HepG2 (cell line): ENCODE data around the gene SMAD6. TPM values are rescaled to one million over a fixed set of nuclear protein-coding genes. Genes with fewer than 3 reads are reported as not detected.

Source experiments
- ATAC-seq: fragments of 200-7000 bp; cut with Tn5 transposase; 3 replicates; pipeline ENCODE4 v1.9.1; 2020; ENCODE audit warnings: mild to moderate bottlenecking, moderate library complexity
- BruUV-seq: library from RNA; stranded (reverse); fragments of 400-500 nt; replicated peaks from 2 replicates; lab custom pipeline; 2021; lab: Mats Ljungman, UMichigan
- CTCF ChIA-PET: fragments of 300-600 bp; formaldehyde crosslinking; extraction: SDS; loops from one replicate; lab custom pipeline; 2021; ENCODE audit warnings: low total read pairs, inconsistent platforms, low intra/inter-chr PET ratio; lab: Yijun Ruan, JAX
- POLR2A ChIA-PET: fragments of 350-600 bp; sonication (Branson Sonifier 250); formaldehyde crosslinking; loops from one replicate; lab custom pipeline; 2020; ENCODE audit warnings: antibody characterized with exemption, inconsistent platforms; lab: Yijun Ruan, JAX
- DNase-seq: peaks from one replicate; pipeline ENCODE4 v3.0.0-alpha.2; 2015; ENCODE audit warnings: low spot score
- FAIRE-seq: peaks from 3 replicates; lab custom pipeline; 2011; peaks lifted over from hg19 to GRCh38; lab: Jason Lieb, UNC
- H2AFZ ChIP-seq: one replicate; pipeline ENCODE4 v1.6.1; 2011; ENCODE audit warnings: low read length, inconsistent platforms
- H3K27ac ChIP-seq: fragments of 300-600 bp; 3 replicates; pipeline ENCODE4 v1.8.0; 2011; ENCODE audit warnings: mixed run types, mild to moderate bottlenecking, mixed read lengths, low read length, inconsistent platforms; ENCODE audit not compliant: insufficient read depth; ENCODE audit errors: extremely low read length
- H3K27me3 ChIP-seq, 2 experiments: fragments of 200-600 bp in 1 of 2; 2 replicates in 1 of 2; 3 replicates in 1 of 2; pipeline versions ENCODE4 v1.6.0 to v1.8.0; 2011; ENCODE audit warnings: low read length in 2 of 2, mild to moderate bottlenecking in 2 of 2, moderate library complexity in 2 of 2, inconsistent platforms in 1 of 2; ENCODE audit not compliant: insufficient read depth in 2 of 2, control insufficient read depth in 1 of 2
- H3K36me3 ChIP-seq, 2 experiments: fragments of 200-600 bp in 1 of 2; replicated peaks in 1 of 2; 2 replicates in 1 of 2; 3 replicates in 1 of 2; pipeline versions ENCODE4 v1.5.1 to v1.8.0; 2011; ENCODE audit warnings: low read length in 2 of 2, inconsistent platforms in 1 of 2; ENCODE audit not compliant: insufficient read depth in 2 of 2, control insufficient read depth in 1 of 2
- H3K4me1 ChIP-seq: 2 replicates; pipeline ENCODE4 v1.5.1; 2012; ENCODE audit warnings: low read length, inconsistent platforms; ENCODE audit not compliant: insufficient read depth
- H3K4me2 ChIP-seq: 2 replicates; pipeline ENCODE4 v1.6.0; 2011; ENCODE audit warnings: low read depth, low read length, inconsistent platforms
- H3K4me3 ChIP-seq, 3 experiments: fragments of 200-600 bp in 1 of 3; sonication (generic), shearing (Covaris generic) in 1 of 3; replicated peaks in 1 of 3; 2 replicates each; pipeline ENCODE4 v1.5.1; 2011 to 2016; ENCODE audit warnings: low read length in 3 of 3, inconsistent platforms in 2 of 3, low read depth in 2 of 3, mild to moderate bottlenecking in 2 of 3, control low read depth in 1 of 3, mixed read lengths in 1 of 3; ENCODE audit not compliant: insufficient read depth in 1 of 3
- H3K79me2 ChIP-seq: one replicate; pipeline ENCODE4 v1.6.1; 2011; ENCODE audit warnings: low read length, inconsistent platforms; ENCODE audit not compliant: insufficient read depth
- H3K9ac ChIP-seq: 2 replicates; pipeline ENCODE4 v1.6.0; 2011; ENCODE audit warnings: mild to moderate bottlenecking, low read depth, low read length, inconsistent platforms; ENCODE audit not compliant: insufficient read depth
- H3K9me3 ChIP-seq: 2 replicates; pipeline ENCODE4 v1.5.1; 2012; ENCODE audit warnings: mild to moderate bottlenecking, low read length
- H4K20me1 ChIP-seq: 2 replicates; pipeline ENCODE4 v1.6.0; 2011; ENCODE audit warnings: inconsistent platforms, mild to moderate bottlenecking, low read length, moderate library complexity; ENCODE audit not compliant: insufficient read depth
- ASH2L ChIP-seq: fragments of 300-600, 200-600 bp; sonication (generic); IDR thresholded peaks from 2 replicates; pipeline ENCODE4 v1.7.0; 2017; ENCODE audit warnings: low read depth, mild to moderate bottlenecking, moderate library complexity, mixed read lengths, low read length; ENCODE audit not compliant: insufficient read length
- BORCS8-MEF2B ChIP-seq: sonication (generic); formaldehyde crosslinking; IDR thresholded peaks from 2 replicates; pipeline ENCODE4 v1.8.0; 2022; ENCODE audit warnings: mild to moderate bottlenecking, missing genetic modification reagents
- NCOA2 ChIP-seq: sonication (generic); formaldehyde crosslinking; IDR thresholded peaks from 2 replicates; pipeline ENCODE4 v1.8.0; 2022; ENCODE audit warnings: inconsistent platforms
- NFYC ChIP-seq: IDR thresholded peaks from 2 replicates; pipeline ENCODE4 v1.6.1; 2016; ENCODE audit warnings: missing genetic modification reagents, missing compliant biosample characterization
- NR1H2 ChIP-seq: sonication (generic); formaldehyde crosslinking; IDR thresholded peaks from 2 replicates; pipeline ENCODE4 v1.8.1; 2022; ENCODE audit warnings: low read depth, missing genetic modification reagents, borderline replicate concordance
- PLRG1 ChIP-seq: fragments of 450-650 bp; conservative IDR thresholded peaks from 2 replicates; pipeline ENCODE4 v1.6.1; 2016
- SIN3B ChIP-seq: fragments of 150-350 bp; IDR thresholded peaks from 2 replicates; pipeline ENCODE4 v1.6.1; 2014; ENCODE audit warnings: low read length
- ZBTB8A ChIP-seq: sonication (generic); formaldehyde crosslinking; IDR thresholded peaks from 2 replicates; pipeline ENCODE4 v1.4.0; 2020; ENCODE audit warnings: mild to moderate bottlenecking, low read depth, missing genetic modification reagents, borderline replicate concordance
- ZNF160 ChIP-seq: sonication (generic); formaldehyde crosslinking; IDR thresholded peaks from 2 replicates; pipeline ENCODE4 v1.8.0; 2022; ENCODE audit warnings: mild to moderate bottlenecking, inconsistent platforms, missing genetic modification reagents
- ZNF274 ChIP-seq: sonication (generic); formaldehyde crosslinking; IDR thresholded peaks from 2 replicates; pipeline ENCODE4 v1.5.1; 2020; ENCODE audit warnings: mild to moderate bottlenecking, missing genetic modification reagents
- WGBS: methylation state at CpG from one replicate; pipeline ENCODE4 v1.1.6; 2017; ENCODE audit warnings: low lambda C conversion rate; 5-methylcytosine and 5-hydroxymethylcytosine counted together
- in situ Hi-C: cut with HindIII; loops from 2 replicates; pipeline ENCODE4 v1.10.0; 2017; ENCODE audit warnings: low pct_unique_long_range_greater_than_20kb; ENCODE audit not compliant: extremely low pct_ligation_motif_present
- intact Hi-C: fragments of 100-400 bp; cut with micrococcal nuclease; formaldehyde crosslinking; loops from one replicate; pipeline ENCODE4 v1.10.0; 2022; ENCODE audit not compliant: unreplicated experiment
- polyA plus RNA-seq, 8 experiments: library from polyadenylated mRNA; depleted of rRNA in 3 of 8; stranded (reverse) in 7 of 8; unstranded in 1 of 8; fragments of >200 nt; fragmentation: Illumina TruSeq in 4 of 8; extraction: Trizol in 4 of 8; gene quantifications; 2 replicates each; pipeline versions ENCODE4 v1.2.1 to v1.2.3, GENCODE V29; 2011 to 2016; ENCODE audit warnings: low read depth in 4 of 8, missing spikeins in 1 of 8, mixed read lengths in 1 of 8; ENCODE audit not compliant: insufficient read depth in 1 of 8
- total RNA-seq, 5 experiments: library from RNA; depleted of rRNA; stranded (reverse); fragments of >200 nt; fragmentation: Illumina TruSeq; extraction: Trizol; gene quantifications; 2 replicates each; pipeline ENCODE4 v1.2.3, GENCODE V29; 2016; ENCODE audit warnings: low read depth in 1 of 5
- TF ChIP-seq, protein P1 (sequence below): sonication (generic); formaldehyde crosslinking; IDR thresholded peaks from 2 replicates; pipeline ENCODE4 v1.8.1; 2023; ENCODE audit warnings: mild to moderate bottlenecking, missing genetic modification reagents

SMAD6 gene
- total and polyA plus RNA-seq, 2 of the 13 experiments (the other 11 are each of a cell fraction or from before 2014, with no cell fraction given) = 3.3 to 4.4 TPM

DNA sequence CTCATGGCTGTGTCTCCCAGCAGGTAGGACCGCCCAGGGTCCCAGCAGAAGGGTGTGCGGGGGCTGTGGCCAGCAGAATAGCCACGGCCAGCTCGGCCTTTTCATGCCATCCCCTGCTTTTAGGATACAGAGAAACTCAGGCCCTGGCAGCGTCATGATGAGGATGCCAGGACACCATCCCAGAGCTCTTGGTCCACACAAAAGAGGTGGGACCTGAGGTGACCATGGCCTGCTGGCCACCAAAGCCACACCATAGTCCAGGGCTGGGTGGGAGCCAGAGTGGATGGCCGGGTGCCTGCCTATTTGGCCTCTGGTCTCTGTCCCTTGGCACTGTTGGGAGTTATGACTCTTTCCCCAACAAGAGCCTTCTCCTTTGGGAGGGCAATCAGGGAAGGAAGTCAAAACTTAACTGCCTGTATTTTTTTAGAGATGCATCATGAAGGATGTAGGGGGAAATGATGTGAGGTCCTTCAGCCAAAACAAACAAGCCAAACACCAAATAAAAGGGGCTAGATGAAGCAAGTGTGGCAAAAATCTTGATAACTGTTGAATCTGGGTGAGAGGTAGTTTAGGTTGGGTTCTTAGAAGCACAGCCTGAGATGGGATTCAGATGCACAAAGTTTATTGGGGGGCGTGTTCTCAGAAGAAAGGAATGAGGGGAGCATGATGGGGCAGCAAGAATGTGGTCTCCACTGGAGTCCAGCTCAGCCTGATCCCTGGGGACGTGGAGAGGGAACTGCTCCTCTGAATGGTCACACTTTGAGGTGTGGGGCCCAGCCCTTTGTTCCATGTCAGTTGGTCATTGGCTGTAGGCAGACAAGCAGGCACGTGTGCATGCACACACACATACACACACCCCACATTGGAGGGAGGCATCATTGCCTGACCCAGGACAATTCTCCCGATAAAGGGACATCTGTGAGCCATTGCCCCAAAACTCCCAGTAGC lies 33.2 kb downstream of the SMAD6 start:
- no peak overlapping the region for H3K4me3 ChIP-seq
- H3K79me2 ChIP-seq = peaks cover 2% of the 10 kb centered on the region
- intact Hi-C loops = no loop called here
- no TSS peak for BruUV-seq
- no peak overlapping the region for H3K27ac ChIP-seq
- no peaks in the 10 kb centered on the region for H4K20me1 ChIP-seq
- ChIA-PET POLR2A (no interaction called here), CTCF (no interaction called here)
- H3K36me3 ChIP-seq = peaks cover 3 to 5% of the 10 kb centered on the region in 2 experiments; a peak in 1 of 5 replicates
- no peak overlapping the region for H3K9ac ChIP-seq
- H3K27me3 ChIP-seq = no peaks in the 10 kb centered on the region
- H3K9me3 ChIP-seq = no peaks in the 10 kb centered on the region
- no peak overlapping the region for H3K4me2 ChIP-seq
- in situ Hi-C loops = no loop called here
- WGBS = 91% methylated on average over 7 of the region's 10 CpGs
- peaks cover 17% of the 10 kb centered on the region for H3K4me1 ChIP-seq
- DNase-seq (no peak), ATAC-seq (no peak), FAIRE-seq (no peak)
- TF ChIP-seq ZNF160 (CRISPR knock-in tag) (no peak), PLRG1 (no peak), ZNF274 (CRISPR knock-in tag) (no peak), ZBTB8A (CRISPR knock-in tag) (no peak), NR1H2 (no peak), SIN3B (no peak), BORCS8-MEF2B (no peak), NCOA2 (no peak), NFYC (CRISPR knock-in tag) (no peak), ASH2L (no peak)
- TF ChIP-seq, protein P1, sequence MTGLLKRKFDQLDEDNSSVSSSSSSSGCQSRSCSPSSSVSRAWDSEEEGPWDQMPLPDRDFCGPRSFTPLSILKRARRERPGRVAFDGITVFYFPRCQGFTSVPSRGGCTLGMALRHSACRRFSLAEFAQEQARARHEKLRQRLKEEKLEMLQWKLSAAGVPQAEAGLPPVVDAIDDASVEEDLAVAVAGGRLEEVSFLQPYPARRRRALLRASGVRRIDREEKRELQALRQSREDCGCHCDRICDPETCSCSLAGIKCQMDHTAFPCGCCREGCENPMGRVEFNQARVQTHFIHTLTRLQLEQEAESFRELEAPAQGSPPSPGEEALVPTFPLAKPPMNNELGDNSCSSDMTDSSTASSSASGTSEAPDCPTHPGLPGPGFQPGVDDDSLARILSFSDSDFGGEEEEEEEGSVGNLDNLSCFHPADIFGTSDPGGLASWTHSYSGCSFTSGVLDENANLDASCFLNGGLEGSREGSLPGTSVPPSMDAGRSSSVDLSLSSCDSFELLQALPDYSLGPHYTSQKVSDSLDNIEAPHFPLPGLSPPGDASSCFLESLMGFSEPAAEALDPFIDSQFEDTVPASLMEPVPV (CRISPR knock-in tag) = no peak
- H2AFZ ChIP-seq = no peak overlapping the region
